Esophagus mucosa (tissue), 1 donor: ENCODE measurements around the gene ESM1. TPM values are rescaled to one million over a fixed set of nuclear protein-coding genes. Genes with fewer than 3 reads are reported as not detected.

ENCODE experiments used
- ATAC-seq: fragments of 200-7000 bp; cut with Tn5 transposase; one replicate; pipeline ENCODE4 v1.9.1; 2020
- total RNA-seq: library from RNA; stranded (reverse); gene quantifications from one replicate; pipeline ENCODE4 v1.2.4, GENCODE V29; 2023
- donor health status: DM: yes; HTN: yes; CAD: no.

Gene ESM1
- total RNA-seq, 1 donor from 2014 or later = not detected

DNA sequence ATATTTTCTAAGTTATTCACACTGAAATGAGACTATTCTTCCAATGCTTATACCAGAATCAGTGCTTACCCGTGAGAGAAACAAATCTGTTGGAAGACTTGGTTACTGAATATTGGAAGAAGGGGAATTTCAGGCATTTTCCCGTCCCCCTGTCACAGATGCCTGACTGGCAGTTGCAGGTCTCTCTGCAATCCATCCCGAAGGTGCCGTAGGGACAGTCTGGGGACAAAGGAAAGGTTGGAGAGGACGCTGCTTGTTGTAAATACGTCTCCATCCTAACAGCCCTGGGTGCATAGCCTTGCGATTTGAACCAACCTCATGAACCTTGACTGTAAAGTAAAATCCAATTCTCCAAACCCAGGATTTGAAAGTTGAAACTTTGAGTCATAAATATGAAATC, 3.5 kb downstream of the ESM1 start:
- ATAC-seq = no peak

DNA sequence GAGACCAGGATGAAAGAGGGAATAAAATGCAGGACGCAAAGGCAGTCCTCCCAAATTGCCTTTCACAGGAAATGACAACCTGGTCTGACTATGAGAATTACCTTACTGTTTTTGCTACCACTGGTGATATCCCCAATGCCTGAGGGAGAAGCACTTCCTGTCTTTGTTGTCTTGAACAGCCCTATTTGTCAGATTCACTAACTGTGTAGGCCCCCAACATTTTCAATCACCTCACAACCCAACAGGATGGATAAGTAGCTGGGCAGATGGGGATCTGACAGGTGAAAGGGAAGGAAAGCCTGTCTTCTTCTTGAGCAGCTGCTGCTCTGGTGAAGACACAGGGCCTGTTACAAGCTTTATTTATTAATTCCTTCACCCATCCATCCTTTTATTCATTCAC, 9.7 kb downstream of the ESM1 start:
- ATAC-seq = no peak

DNA sequence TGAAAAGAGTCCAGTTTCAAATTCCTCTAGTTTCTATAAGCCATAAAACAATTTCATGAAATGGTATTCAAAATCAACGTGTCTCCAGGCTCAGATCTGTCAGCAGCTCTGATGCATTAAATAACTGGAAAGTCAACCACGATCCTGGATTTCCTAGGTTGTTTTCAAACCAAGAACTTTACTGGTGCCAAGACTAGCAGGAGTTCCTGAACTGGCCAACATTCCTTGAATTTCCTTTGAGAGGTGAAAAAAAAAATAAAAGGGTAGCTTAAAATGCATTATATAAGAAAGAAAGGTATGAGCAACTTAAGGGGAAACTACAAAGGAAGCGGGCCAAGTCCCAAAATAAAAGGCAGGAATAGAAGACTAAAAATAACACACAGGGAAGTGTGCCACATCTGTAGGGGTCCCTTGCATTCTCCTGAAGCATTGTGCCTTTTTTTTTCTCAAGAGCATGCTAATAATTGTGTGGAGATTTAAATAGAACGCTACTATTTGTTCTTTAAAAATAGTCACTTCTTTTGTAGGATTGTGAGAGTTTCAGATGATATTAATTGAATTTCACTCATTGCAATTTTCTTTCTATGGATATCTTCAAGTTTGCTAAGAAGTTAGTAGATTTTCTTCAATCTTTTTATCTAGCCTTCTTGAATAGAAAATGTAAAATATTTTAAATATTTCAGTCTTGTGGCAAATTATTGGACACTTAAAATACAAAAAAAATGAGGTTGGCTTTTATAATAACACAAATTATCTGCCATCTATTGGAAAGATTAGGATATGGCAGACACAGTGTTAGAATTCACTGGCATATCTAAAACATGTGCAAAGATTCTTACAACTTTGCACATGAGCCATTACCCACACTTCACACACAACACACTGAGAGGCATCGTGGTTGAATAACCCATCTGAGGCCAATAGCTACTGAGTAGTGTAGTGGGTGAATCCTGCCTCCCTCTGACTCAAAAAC, 15.3 kb downstream of the ESM1 start:
- ATAC-seq = no peak

DNA sequence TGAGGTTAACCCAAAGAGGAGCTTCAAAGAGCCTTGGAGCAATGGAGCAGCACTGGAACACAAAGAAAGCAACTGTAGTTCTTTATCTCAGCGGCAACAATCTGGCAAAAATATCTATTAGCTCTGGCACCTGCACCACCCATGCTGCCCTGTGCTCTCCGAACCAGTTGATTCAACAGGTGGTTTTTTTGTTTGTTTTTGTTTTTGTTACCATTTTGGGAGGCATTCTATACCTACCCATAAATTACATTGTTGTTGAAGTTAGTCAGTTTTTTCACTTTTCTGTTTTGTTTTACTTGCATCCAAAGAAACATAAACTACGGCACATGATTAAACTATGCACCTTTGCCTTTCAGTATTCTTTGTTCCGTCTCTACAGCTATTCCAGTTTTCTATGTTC, 16.2 kb downstream of the ESM1 start:
- ATAC-seq = no peak

DNA sequence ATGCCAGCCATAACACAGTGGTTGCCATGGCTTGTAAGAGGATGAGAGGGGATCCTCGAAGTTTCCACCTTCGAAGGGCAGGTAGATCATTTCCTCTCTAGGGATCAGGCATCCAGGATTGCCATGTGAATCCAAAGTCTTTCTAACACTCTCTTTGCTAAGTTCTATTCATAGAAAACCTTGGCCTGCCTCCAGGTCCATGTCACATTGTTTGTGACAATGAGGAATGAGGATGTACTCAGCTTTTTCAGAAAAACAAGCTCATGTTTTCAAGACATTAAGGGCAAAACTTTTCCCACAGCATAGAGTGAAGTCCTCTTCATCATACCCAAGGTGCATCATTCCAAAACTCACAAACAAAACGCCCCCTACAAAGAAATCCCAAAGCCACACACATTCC, 19.6 kb downstream of the ESM1 start:
- no peak for ATAC-seq

DNA sequence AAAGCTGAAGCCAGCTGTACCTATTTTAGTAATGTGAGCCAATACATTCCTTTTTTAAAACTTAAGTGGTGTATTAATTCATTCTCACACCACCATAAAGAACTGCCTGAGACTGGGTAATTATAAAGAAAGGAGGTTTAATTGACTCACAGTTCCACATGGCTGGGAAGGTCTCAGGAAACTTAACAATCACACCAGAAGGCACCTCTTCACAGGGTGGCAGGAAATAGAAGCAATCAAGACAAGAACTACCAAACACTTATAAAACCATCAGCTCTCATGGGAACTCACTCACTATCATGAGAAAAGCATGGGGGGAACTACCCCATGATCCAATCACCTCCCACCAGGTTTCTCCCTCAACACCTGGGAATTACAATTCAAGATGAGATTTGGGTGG, 21.0 kb downstream of the ESM1 start:
- ATAC-seq = no peak

DNA sequence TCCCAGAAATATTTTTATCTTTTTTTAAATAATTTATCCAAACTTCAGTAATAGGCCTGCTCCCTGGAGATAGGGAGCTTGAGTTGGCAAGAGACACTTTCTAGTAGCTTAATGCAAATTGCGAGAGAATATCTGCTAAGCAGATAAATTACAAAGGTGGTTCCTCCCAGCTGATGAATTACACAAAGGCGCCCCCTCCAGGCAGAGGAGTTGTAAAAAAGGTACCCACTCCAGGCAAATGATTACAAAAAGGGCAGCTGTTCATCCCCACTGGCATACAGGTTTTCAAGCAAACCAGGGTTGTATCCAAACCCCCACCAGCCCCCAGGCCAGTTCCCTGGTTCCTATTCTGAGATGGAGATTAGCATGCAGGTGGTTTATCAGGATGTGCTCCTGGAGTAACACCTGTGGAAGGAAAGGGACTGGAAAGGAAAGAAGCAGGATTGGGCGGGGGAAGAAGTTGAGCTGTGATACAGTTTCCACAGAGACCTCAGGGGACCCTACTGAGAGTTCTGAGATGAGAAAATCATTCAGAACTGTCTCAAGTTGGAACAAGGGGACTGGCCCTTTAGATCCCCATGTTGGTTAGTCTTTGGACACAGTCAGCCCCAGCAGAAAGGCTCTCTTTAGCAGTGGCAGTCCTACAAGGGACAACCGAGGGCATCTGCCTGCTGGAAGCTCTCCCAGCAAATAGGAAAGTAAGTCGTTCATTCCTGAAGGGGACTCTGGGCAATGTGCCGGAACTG, 25.5 kb downstream of the ESM1 start:
- ATAC-seq = no peak

DNA sequence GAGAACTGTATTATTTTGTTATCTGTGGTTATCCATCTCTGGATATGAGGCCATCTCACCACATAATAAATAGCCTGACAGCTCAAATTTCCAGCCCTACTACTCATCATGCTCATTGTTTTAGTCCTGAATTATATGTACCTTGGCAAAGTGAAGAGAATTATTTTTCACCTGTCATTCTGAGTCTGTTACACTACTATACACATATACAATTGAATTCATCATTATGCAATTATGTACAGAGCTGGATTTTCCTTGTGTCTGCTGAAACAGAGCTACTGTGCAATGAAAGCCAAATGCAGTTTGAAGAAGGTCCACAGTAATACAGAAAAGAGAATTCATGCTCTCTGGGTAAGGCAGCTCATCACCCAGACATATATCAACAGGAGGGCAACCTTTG, 28.5 kb downstream of the ESM1 start:
- no peak for ATAC-seq

DNA sequence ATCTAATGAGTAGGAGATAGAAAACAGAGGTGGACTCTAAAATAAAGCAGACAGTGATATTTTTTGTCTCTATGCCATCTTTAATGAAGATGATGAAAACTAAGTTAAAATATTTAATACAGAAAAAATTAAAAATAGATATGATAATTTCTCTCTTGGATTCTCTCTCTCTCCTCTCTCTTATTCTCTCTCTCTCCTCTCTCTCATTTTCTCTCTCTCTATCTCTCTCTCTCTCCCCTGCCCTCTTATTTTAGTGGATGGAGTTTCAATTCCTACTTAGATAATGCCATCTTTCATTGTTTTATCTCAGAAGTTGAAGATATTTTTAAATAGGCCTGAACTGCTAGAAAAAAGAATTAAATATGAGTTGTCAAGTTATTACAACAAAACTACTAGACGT, 38.2 kb downstream of the ESM1 start:
- no peak for ATAC-seq

DNA sequence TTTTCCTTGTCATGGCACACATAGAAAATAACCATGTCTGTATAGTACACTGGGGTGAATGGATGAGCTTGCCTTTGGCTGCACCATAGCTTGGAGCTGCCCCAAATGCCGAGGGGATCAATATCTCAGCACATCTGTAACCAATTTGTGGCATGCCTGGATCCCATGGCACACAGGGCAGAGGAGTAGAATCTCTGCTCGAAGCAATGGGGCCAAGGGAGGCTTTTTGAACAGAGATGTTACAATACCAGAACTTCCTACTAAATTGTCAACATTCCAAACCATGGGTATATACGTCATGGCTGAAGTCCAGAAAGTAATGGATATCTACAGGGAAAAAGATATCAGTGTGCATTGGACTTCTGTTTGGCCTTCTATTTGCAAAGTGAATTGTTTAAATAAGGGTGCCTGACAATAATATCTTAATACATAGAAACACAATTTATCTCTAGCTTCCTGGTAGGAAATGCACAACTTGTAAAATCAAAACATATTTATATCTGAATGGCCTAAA, 39.0 kb downstream of the ESM1 start:
- no peak for ATAC-seq

DNA sequence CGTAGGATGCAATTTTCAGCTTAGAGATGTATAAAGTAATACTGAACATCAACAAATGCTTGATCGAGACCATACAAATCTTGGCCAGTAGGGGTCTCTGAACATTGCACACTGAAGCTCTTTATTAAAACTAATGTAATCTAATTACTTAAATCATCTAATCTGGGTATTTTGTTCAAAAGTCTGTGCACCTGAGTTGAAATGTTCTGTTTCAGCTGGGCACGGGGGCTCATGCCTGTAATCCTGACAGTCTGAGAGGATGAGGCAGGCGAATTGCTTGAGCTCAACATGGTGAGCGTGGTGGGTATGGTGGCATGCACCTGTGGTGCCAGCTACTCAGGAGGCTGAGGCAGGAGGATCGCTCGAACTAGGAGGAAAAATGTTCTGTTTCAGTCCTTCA, 41.0 kb downstream of the ESM1 start:
- no peak for ATAC-seq

DNA sequence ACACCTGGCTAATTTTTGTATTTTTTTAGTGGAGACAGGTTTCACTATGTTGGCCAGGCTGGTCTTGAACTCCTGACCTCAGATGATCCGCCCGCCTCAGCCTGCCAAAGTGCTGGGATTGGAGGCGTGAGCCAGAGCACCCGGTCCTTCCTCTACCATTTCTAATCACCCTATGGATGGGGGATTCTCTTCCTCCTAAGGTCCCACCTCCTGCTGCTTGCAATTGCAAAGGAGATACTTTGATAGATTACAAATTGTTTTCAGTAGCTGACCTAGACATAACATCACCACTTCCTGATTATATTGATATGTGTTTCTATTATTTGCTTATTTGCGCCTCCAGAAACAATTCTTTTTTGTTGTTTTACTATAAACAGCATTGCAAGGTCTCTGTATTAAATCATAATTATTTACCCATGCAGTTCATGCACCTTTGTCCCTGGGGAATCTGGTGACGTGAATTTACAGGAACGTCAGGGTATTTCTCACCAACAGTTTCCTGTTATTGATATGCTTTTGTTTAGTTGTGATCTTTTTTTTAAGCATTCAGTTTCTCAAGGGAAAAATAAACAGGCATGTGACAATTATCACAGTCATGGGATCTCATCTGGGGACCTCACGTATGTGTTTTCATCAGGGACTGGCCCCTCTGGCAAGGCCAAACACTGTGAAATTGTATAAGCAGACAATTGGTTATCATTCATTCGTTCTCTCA, 43.2 kb downstream of the ESM1 start:
- ATAC-seq = no peak

DNA sequence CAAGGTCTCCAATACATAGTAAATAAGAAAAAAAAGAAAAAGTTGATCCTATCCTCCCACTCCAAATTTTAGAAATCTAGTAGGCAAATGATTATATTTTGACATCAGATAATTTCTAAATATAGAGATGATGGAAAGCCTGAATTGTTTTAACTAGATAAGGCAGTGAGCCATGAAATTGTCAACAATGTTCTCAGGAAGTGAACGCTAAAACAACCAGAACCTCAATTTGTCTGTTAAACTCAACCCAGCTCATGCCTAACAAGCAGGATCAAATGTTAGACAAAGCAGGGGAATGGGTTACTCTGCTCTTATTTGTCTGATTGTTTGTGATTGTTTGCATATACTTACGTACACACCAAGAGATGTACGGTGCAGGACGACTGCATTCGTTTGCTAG, 49.2 kb downstream of the ESM1 start:
- no peak for ATAC-seq

DNA sequence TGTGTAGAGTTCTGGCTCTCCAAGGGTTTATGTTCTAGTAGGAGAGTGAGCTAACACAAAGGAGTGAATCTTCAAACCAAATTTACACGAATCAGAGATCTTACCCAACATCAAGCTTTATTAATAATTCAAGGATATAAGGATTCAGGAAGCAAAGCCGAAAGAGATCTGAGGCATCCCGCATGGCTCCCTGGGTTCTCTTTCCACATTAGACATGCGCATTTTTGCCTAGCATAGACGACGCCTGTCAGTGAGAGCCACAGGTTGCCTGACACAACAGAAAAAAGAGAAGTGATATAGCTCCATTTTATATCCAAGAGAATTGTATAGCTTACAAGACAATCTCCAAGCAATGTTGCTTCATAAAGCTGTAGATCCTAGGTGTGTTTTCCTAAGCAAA, 52.6 kb downstream of the ESM1 start:
- no peak for ATAC-seq

DNA sequence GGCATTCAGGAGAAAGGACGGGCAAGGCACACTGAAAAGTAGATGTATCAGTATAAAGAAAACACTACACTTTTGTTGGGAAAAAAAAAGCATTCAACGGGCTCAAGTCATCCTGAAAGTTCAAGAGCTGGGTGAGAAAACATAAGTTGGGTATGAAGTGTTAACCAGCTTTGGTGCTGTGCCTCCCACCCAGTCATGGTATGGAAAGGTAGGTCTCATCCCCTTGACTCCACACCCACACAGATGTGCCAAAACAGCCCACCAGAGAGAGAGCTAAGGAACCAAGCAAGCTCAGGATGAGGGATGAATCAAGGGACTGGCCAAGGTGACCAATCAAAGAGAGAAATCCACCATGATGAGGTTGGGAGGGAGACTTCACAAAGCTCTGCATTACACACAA, 54.7 kb downstream of the ESM1 start:
- no peak for ATAC-seq

Other genes starting within 250 kb of the ESM1 start
- not detected for gene GZMK, start 38.7 kb upstream of the ESM1 start, total RNA-seq
- gene GZMA, start 117.1 kb upstream of the ESM1 start, total RNA-seq = 0.36 TPM
- 6.3 TPM for gene GPX8, start 174.6 kb upstream of the ESM1 start, total RNA-seq
- gene CDC20B, start 187.6 kb upstream of the ESM1 start, total RNA-seq = not detected
- gene MCIDAS, start 241.7 kb upstream of the ESM1 start, total RNA-seq = 0.20 TPM
- 2.2 TPM for gene CCNO, start 248.0 kb upstream of the ESM1 start, total RNA-seq